Measurements from ENCODE around the gene IFT52.
A peak's percentile ranks its signal among the peaks of the same experiment; 100 is the strongest.
"Not testable (repeated sequence)": the region's sequence is repeated elsewhere in the genome, so short reads cannot be mapped to it uniquely, and the experiment has no call there.

IFT52 gene

DNA sequence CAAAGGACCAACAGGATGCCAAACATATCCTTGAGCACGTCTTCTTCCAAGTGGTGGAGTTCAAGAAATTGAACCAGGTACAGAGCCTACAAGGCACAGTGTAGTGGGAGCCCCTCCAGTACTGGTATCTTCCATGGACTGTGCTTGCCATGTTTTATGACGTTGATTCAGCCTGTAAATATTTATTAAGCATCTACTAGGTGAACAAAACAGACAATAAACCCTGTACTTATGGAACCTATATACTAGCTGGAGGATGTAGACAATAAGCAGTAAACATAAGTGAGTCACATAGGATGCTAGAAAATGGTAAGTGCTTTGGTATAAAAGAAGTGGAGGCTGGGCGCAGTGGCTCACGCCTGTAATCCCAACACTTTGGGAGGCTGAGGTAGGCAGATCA is 51.8 kb downstream of the IFT52 start:
- Mint-ChIP-seq H3K27ac (no peak overlapping the region), H3K27me3 (no peaks in the 10 kb centered on the region), H3K4me1 (no peaks in the 10 kb centered on the region), H3K4me3 (no peak overlapping the region), H3K36me3 (peaks cover 16% of the 10 kb centered on the region), H3K9me3 (no peaks in the 10 kb centered on the region)
- DNase-seq (ENCODE audit: low spot score in 2 of 2) (no peak), ATAC-seq (ENCODE audit: low read depth) (no peak)

DNA sequence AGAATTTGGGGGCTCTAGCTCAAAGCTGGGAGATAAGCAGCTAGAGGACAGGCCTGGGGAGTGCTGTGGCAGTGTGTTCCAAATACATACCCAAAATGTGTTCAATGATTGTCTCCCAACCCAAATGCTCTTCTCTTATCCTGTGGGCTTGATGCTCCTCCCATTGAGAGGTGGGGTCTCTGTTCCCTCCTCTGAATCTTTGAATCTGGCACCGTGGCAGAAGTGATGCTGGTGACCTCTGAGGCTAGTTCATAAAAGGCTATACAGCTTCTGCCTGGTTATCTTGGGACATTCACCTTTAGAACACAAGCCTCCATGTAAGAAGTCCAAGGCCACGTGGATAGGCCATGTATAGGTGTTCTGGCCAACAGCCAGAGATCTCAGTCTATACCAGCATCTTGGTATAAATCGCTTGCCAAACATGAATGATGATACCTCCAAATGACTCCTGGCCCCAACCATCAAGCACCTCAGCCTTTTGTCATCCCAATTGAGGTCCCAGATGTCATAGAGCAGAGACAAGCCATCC is 60.3 kb downstream of the IFT52 start:
- Mint-ChIP-seq H3K36me3 (peaks cover 4% of the 10 kb centered on the region), H3K4me3 (no peak overlapping the region), H3K9me3 (no peaks in the 10 kb centered on the region), H3K27me3 (no peaks in the 10 kb centered on the region), H3K4me1 (peaks cover under 1% of the 10 kb centered on the region), H3K27ac (no peak overlapping the region)
- DNase-seq (ENCODE audit: low spot score in 2 of 2), result no peak
- ATAC-seq (ENCODE audit: low read depth), result no peak

- not testable (repeated sequence) for H3K4me1 Mint-ChIP-seq; H3K27ac Mint-ChIP-seq; H3K4me3 Mint-ChIP-seq; H3K9me3 Mint-ChIP-seq; H3K27me3 Mint-ChIP-seq; ATAC-seq (ENCODE audit: low read depth); DNase-seq (ENCODE audit: low spot score in 2 of 2); H3K36me3 Mint-ChIP-seq
These were observed 61.0 kb downstream of the IFT52 start for GRCh38 chr20:43651650-43652184.

GRCh38 chr20:43653966-43654365 is 63.2 kb downstream of the IFT52 start:
- Mint-ChIP-seq H3K27me3 (no peaks in the 10 kb centered on the region), H3K9me3 (no peaks in the 10 kb centered on the region), H3K36me3 (no peaks in the 10 kb centered on the region), H3K27ac (peak overlapping the region; percentile 41), H3K4me3 (no peak overlapping the region), H3K4me1 (peaks cover 10% of the 10 kb centered on the region)
- ATAC-seq (ENCODE audit: low read depth), result no peak
- no peak for DNase-seq (ENCODE audit: low spot score in 2 of 2)

- not testable (repeated sequence) for H3K4me3 Mint-ChIP-seq; H3K9me3 Mint-ChIP-seq; H3K27ac Mint-ChIP-seq; H3K4me1 Mint-ChIP-seq; H3K27me3 Mint-ChIP-seq; ATAC-seq (ENCODE audit: low read depth); DNase-seq (ENCODE audit: low spot score in 2 of 2); H3K36me3 Mint-ChIP-seq
These were observed 64.4 kb downstream of the IFT52 start for GRCh38 chr20:43655176-43655575.

- peak overlapping the region; percentile 92 for H3K4me3 Mint-ChIP-seq
- DNase-seq (ENCODE audit: low spot score in 2 of 2) (no peak), ATAC-seq (ENCODE audit: low read depth) (no peak)
- H3K4me1 Mint-ChIP-seq, result peaks cover 10% of the 10 kb centered on the region
- H3K9me3 Mint-ChIP-seq, result no peaks in the 10 kb centered on the region
- peak overlapping the region; percentile 97 for H3K27ac Mint-ChIP-seq
- no peaks in the 10 kb centered on the region for H3K27me3 Mint-ChIP-seq
- no peaks in the 10 kb centered on the region for H3K36me3 Mint-ChIP-seq
These were observed 65.2 kb downstream of the IFT52 start for GRCh38 chr20:43655937-43656336.

DNA sequence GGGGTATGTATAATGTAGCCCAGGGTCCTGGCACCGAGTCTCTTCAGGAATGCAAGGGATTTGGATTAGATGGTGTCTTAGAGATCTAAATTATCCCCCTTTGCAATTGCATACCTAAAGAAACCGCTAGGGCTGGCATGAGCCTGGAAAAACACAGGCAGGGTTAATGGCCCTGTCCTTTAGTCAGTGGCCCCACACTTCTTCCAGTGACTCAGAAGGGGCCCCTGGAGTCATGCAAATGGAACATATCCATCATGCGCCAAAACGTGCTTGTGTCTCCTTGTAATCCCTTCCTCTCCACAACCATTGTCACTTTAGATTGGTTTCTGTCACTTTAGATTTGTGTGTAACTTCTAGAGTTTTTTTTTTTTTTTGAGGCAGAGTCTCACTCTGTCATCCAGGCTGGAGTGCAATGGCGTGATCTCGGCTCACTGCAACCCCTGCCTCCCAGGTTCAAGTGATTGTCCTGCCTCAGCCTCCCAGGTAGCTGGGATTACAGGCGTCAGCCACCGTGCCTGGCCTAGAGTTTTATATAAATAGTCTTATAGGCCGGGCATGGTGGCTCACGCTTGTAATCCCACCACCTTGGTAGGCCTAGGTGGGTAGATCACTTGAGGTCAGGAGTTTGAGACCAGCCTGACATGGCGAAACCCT is 67.5 kb downstream of the IFT52 start:
- Mint-ChIP-seq H3K36me3 (no peaks in the 10 kb centered on the region), H3K27me3 (no peaks in the 10 kb centered on the region), H3K27ac (peak overlapping the region; percentile 97), H3K4me1 (peaks cover 10% of the 10 kb centered on the region), H3K9me3 (no peaks in the 10 kb centered on the region), H3K4me3 (peak overlapping the region; percentile 92)
- ATAC-seq (ENCODE audit: low read depth), result no peak
- no peak for DNase-seq (ENCODE audit: low spot score in 2 of 2)

DNA sequence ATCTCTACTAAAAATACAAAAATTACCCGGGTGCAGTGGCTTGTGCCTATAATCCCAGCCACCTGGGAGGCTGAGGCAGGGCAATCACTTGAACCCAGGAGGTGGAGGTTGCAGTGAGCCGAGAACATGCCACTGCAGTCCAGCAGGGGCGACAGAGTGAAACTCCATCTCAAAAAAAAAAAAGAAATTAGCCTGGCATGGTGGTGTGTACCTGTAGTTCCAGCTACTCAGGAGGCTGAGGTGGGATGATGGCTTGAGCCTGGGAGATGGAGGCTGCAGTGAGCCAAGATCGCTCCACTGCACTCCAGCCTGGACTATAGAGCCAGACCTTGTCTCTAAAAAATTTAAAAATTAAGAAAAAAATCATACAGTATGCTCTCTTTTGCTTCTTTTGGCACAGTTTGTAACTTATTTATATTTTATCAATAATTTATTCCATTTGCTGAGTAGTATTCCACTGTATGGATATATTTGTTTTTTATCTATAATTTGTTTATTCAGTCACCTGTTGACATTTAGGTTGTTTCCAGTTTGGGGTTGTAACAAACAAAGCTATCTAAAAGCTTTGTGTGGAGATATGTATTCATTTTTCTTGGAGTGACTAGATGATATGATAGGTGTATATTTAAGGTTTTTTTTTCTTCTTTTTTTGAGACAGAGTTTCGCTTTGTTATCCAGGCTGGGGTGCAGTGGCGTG is 68.1 kb downstream of the IFT52 start:
- Mint-ChIP-seq H3K4me1 (peaks cover 12% of the 10 kb centered on the region), H3K9me3 (no peaks in the 10 kb centered on the region), H3K27ac (peak overlapping the region; percentile 97), H3K4me3 (no peak overlapping the region), H3K36me3 (no peaks in the 10 kb centered on the region), H3K27me3 (no peaks in the 10 kb centered on the region)
- ATAC-seq (ENCODE audit: low read depth), result no peak
- DNase-seq (ENCODE audit: low spot score in 2 of 2), result no peak

DNA sequence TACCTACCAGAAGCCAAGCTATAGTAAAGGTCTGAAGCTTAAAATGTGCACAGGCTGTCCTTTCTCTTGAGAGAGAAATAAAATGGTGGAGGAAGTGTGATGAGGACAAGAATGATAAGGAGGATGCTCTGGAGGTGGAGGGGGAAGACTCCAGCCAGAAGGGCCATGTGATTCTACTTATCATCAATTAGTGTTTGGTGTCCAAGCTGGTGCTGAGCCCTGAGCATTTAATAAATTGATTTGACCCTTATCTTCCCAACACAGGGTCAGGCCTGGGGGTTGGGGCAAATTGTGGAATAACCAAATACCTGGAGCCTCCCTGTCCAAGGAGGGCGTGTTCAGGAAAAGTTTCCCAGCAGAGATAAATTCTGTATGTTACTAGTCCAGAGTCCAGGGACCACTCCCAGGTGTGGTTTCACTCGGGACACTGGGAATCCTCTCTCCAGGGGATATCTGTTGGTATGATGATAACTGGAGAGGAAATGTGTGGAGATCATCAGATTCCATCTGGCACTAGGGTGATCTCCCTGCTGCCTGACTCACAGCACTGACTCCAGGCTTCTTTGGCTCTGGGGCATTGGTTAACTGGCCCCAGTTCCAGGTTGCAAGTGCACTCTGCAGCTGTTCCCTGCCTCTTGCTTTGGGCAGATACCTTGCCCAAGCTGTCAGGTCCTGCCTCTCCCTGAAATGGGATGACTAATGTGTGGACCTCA is 72.4 kb downstream of the IFT52 start:
- no peaks in the 10 kb centered on the region for H3K36me3 Mint-ChIP-seq
- H3K4me3 Mint-ChIP-seq, result no peak overlapping the region
- no peak for DNase-seq (ENCODE audit: low spot score in 2 of 2)
- no peaks in the 10 kb centered on the region for H3K27me3 Mint-ChIP-seq
- no peak for ATAC-seq (ENCODE audit: low read depth)
- H3K4me1 Mint-ChIP-seq, result peaks cover 9% of the 10 kb centered on the region
- H3K27ac Mint-ChIP-seq, result no peak overlapping the region
- no peaks in the 10 kb centered on the region for H3K9me3 Mint-ChIP-seq

DNA sequence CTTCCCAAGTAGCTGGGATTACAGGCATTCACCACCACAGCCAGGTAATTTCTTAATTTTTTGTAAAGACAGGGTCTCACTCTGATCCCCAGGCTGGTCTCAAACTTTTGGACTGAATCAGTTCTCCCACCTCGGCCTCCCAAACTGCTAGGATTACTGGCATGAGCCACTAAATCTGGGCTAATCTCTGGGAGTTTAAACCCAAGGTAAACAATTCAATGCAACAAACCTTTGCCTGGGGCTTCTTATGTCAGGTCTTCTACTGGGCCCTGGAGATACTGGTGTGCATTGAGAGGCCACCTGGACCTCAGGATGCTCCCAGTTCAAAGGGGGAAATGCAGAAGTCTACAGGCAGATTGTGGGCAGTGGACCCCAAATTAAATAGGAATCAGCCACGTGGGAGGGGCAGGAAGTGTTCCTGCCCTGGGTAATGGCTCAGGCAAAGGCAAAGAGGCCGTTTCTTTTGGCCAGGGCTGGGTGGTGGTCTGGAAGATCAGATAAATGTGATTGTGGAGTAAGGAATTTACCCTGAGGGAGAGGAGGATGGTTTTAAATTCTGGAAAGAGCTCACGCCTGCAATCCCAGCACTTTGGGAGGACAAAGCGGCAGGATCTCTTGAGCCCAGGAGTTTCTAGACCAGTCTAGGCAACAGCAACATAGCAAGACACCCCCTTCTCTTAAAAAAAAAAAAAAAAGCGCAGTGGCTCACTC is 74.9 kb downstream of the IFT52 start:
- peaks cover 13% of the 10 kb centered on the region for H3K4me1 Mint-ChIP-seq
- H3K36me3 Mint-ChIP-seq, result no peaks in the 10 kb centered on the region
- H3K9me3 Mint-ChIP-seq, result no peaks in the 10 kb centered on the region
- H3K27me3 Mint-ChIP-seq, result no peaks in the 10 kb centered on the region
- DNase-seq (ENCODE audit: low spot score in 2 of 2) (no peak), ATAC-seq (ENCODE audit: low read depth) (no peak)
- H3K27ac Mint-ChIP-seq, result no peak overlapping the region
- peak overlapping the region; percentile 70 for H3K4me3 Mint-ChIP-seq

DNA sequence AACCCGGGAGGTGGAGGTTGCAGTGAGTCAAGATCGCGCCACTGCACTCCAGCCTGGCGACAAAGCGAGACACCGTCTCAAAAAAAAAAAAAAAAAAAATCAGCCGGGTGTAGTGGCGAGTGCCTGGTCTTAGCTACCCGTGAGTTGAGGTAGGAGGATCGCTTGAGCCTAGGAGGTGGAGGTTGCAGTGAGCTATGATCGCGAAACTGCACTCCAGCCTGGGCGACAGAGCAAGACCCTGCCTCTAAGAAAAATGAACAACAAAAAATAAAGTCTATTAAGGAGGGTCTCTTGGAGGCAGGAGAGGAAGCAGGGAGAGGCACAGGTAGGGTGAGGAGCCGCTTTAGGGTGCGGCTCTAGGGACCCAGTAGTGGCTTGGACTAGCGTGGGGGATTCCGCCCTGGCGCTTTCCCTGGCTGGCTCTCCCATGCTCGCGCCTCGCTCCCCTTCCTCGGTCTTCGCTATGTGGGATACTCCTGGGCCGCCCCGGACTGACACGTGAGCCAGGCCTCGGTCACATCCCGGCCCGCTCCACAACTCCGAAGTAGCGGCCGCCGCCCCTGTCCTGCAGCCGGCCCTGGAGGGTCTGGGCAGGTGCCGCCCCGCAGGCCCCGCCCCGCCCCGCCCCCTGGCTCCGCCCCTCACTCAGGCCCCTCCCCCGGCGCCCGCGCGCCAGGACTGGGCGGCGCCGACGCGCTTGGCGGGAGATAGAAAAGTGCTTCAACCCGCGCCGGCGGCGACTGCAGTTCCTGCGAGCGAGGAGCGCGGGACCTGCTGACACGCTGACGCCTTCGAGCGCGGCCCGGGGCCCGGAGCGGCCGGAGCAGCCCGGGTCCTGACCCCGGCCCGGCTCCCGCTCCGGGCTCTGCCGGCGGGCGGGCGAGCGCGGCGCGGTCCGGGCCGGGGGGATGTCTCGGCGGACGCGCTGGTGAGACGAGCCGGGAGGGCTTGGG is 75.9 kb downstream of the IFT52 start, which contains the start of gene MYBL2:
Gene MYBL2, plus strand, starts transcription at position 739 of the 953 bp plus-strand sequence. Its CDS starts 170 bp downstream, at position 909.
- H3K27ac Mint-ChIP-seq, result peak within 1 kb of the TSS; percentile 53
- H3K36me3 Mint-ChIP-seq, result no peaks in the 10 kb centered on the region
- peak within 1 kb of the TSS; percentile 84 for H3K4me3 Mint-ChIP-seq
- DNase-seq (ENCODE audit: low spot score in 2 of 2) (peak; percentile 73 to 79), ATAC-seq (ENCODE audit: low read depth) (peak; percentile 94)
- H3K4me1 Mint-ChIP-seq, result peaks cover 13% of the 10 kb centered on the region
- H3K9me3 Mint-ChIP-seq, result no peaks in the 10 kb centered on the region
- H3K27me3 Mint-ChIP-seq, result no peaks in the 10 kb centered on the region

- Mint-ChIP-seq H3K4me3 (peak overlapping the region; percentile 73), H3K9me3 (no peaks in the 10 kb centered on the region), H3K27me3 (no peaks in the 10 kb centered on the region), H3K4me1 (peaks cover 13% of the 10 kb centered on the region), H3K27ac (no peak overlapping the region), H3K36me3 (no peaks in the 10 kb centered on the region)
- DNase-seq (ENCODE audit: low spot score in 2 of 2) (no peak), ATAC-seq (ENCODE audit: low read depth) (peak; percentile 2)
These were observed 76.8 kb downstream of the IFT52 start for GRCh38 chr20:43667341-43668132.
